Thyroid gland (tissue), 4 donors: ENCODE data around the gene CFB. TPM values are rescaled to one million over a fixed set of nuclear protein-coding genes. Genes with fewer than 3 reads are reported as not detected.
"Not testable (repeated sequence)": the region's sequence is repeated elsewhere in the genome, so short reads cannot be mapped to it uniquely, and the experiment has no call there.

Experiments used
- DNase-seq, 2 donors: peaks; one replicate each; pipeline ENCODE4 v3.0.0-alpha.2; 2019
- H3K27ac ChIP-seq, 3 donors: fragments of 200-600 bp; sonication (generic); 1 replicate in 2 of 3; 2 replicates in 1 of 3; pipeline ENCODE4 v1.5.1; 2016 to 2019; ENCODE audit warnings: mild to moderate bottlenecking in 1 of 3, moderate library complexity in 1 of 3
- H3K27me3 ChIP-seq: fragments of 200-600 bp; sonication (generic); one replicate; pipeline ENCODE4 v1.5.1; 2019
- H3K36me3 ChIP-seq, 2 donors: fragments of 200-600 bp; sonication (generic); one replicate each; pipeline ENCODE4 v1.5.1; 2016 to 2019
- H3K4me1 ChIP-seq, 2 donors: fragments of 200-600 bp; sonication (generic); one replicate each; pipeline ENCODE4 v1.5.1; 2017 to 2019
- H3K4me3 ChIP-seq, 3 donors: fragments of 200-600 bp; sonication (generic); replicated peaks in 1 of 3; 1 replicate in 2 of 3; 2 replicates in 1 of 3; pipeline ENCODE4 v1.5.1; 2016; ENCODE audit warnings: mild to moderate bottlenecking in 1 of 3
- H3K9me3 ChIP-seq: fragments of 200-600 bp; sonication (generic); one replicate; pipeline ENCODE4 v1.5.1; 2017
- POLR2A ChIP-seq, 2 donors: fragments of 450-650 bp; IDR thresholded peaks; one replicate each; pipeline ENCODE4 v1.6.1; 2017; ENCODE audit warnings: antibody characterized with exemption in 2 of 2, mild to moderate bottlenecking in 2 of 2, moderate library complexity in 1 of 2
- WGBS, 2 donors: methylation state at CpG; one replicate each; pipeline ENCODE4 v1.1.5; 2017; 5-methylcytosine and 5-hydroxymethylcytosine counted together
- intact Hi-C: fragments of 100-400 bp; cut with DNase I; formaldehyde crosslinking; loops from one replicate; pipeline ENCODE4 v1.15.1; 2023
- total RNA-seq, 4 donors: library from RNA; depleted of rRNA; stranded (reverse); fragments of >200 nt; gene quantifications; one replicate each; pipeline ENCODE4 v1.2.3, GENCODE V29; 2016
- TF ChIP-seq, protein P1 (sequence below), 6 experiments: fragments of 200-600 bp in 3 of 6; fragments of 450-650 bp in 3 of 6; sonication (generic) in 3 of 6; IDR thresholded peaks; one replicate each; pipeline ENCODE4 v1.5.1; 2016 to 2019; ENCODE audit warnings: antibody characterized with exemption in 6 of 6, mild to moderate bottlenecking in 2 of 6, inconsistent platforms in 1 of 6, moderate library complexity in 1 of 6

Gene CFB
- total RNA-seq, 4 donors from 2014 or later, result 10.5 to 36.7 (median 16.4) TPM

DNA sequence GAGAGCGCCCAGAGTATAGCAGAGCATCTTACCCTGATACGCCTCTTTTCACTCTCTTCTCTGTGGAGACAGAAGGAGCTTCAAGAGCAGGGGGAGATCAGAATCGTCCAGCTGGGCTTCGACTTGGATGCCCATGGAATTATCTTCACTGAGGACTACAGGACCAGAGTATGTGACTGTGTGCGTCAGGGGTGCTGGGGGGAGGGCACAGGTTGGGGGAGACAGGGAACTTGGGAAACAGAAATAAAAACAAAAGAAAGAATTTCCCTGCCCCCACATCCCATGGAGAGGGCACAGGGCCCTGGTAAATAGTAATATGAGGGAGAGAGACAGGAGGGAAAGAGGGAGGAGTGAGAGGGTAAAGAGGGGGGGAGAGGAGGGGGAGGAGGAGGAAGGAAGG lies 32.9 kb downstream of the CFB start:
- Histone ChIP-seq H3K36me3 (no peaks in the 10 kb centered on the region), H3K27ac (no peak overlapping the region), H3K4me3 (no peak overlapping the region), H3K9me3 (no peaks in the 10 kb centered on the region), H3K4me1 (no peaks in the 10 kb centered on the region), H3K27me3 (no peaks in the 10 kb centered on the region)
- DNase-seq, result no peak
- 92 to 93% methylated on average over 5 of the region's 5 CpGs for WGBS, 2 donors
- TF ChIP-seq POLR2A (IDR thresholded peaks at IDR 0.05), result no peak
- TF ChIP-seq, protein P1, sequence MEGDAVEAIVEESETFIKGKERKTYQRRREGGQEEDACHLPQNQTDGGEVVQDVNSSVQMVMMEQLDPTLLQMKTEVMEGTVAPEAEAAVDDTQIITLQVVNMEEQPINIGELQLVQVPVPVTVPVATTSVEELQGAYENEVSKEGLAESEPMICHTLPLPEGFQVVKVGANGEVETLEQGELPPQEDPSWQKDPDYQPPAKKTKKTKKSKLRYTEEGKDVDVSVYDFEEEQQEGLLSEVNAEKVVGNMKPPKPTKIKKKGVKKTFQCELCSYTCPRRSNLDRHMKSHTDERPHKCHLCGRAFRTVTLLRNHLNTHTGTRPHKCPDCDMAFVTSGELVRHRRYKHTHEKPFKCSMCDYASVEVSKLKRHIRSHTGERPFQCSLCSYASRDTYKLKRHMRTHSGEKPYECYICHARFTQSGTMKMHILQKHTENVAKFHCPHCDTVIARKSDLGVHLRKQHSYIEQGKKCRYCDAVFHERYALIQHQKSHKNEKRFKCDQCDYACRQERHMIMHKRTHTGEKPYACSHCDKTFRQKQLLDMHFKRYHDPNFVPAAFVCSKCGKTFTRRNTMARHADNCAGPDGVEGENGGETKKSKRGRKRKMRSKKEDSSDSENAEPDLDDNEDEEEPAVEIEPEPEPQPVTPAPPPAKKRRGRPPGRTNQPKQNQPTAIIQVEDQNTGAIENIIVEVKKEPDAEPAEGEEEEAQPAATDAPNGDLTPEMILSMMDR (IDR thresholded peaks at IDR 0.05), result no peak
- intact Hi-C loops, result no loop called here

DNA sequence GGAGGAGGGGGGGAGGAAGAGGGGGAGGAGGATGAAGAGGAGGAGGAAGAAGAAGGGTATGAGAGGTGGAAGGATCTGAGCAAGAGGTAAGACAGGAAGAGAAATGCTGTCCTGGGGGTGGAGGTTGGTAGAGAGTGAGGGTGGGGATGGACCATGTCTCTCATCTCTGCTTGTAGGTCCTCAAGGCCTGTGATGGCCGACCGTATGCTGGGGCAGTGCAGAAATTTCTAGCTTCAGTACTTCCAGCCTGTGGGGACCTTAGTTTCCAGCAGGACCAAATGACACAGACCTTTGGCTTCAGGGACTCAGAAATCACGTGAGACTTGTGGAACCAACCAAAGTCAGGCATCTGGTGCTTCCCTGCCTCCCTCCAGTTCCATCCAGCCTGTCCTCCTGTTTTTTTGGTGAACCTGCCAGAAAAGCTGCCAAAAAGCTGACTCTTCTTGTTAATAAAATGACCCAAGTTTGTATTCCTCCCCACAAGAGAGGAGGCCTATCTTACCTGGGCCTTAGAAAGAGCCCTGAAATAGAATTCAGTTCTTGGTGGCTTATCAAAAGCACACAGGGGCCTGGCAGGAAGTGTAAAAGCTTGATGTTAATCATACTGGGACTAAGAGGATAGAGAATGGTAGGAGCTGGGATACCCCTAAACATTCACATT lies 33.5 kb downstream of the CFB start:
- H3K9me3 ChIP-seq, result no peaks in the 10 kb centered on the region
- H3K4me1 ChIP-seq, result no peaks in the 10 kb centered on the region
- H3K4me3 ChIP-seq, result no peak overlapping the region
- no peak overlapping the region for H3K27ac ChIP-seq
- no peak for TF ChIP-seq POLR2A (IDR thresholded peaks at IDR 0.05)
- TF ChIP-seq, protein P1 (IDR thresholded peaks at IDR 0.05), result no peak
- 84 to 96% methylated on average over 3 of the region's 3 CpGs for WGBS, 2 donors
- no peaks in the 10 kb centered on the region for H3K36me3 ChIP-seq
- no peak for DNase-seq
- intact Hi-C loops, result no loop called here
- H3K27me3 ChIP-seq, result no peaks in the 10 kb centered on the region

DNA sequence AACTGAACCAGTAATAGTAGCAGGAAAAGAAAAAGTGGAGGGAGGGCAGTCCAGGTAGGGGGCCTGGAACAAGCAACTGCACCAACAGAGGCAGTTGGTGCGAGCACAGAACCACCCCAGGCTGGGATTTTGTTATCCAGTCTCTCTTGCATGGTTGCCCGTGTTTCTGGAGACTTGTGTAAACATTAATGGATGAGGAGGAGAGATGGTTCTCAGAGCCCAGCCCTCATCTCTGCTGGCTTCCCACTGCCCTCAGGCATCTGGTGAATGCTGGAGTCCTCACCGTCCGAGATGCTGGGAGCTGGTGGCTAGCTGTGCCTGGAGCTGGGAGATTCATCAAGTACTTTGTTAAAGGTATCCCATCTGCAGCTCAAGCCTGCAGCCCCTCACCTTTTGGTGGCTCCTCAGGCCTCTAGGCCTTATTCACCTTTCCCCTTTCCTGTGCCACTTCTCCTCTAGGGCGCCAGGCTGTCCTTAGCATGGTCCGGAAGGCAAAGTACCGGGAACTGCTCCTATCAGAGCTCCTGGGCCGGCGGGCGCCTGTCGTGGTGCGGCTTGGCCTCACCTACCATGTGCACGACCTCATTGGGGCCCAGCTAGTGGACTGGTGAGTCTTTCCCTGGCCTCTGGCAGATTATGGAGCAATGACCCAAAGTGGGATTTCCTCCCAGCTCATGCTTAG lies 34.4 kb downstream of the CFB start:
- H3K4me3 ChIP-seq, H3K36me3 ChIP-seq, intact Hi-C loops, H3K9me3 ChIP-seq, H3K27me3 ChIP-seq, H3K4me1 ChIP-seq, DNase-seq: not testable (repeated sequence)
- H3K27ac ChIP-seq, result peak overlapping the region in 1 of 3 donors; percentile 17
- WGBS, 2 donors, result 90 to 92% methylated on average over 9 to 13 of the region's 13 CpGs

DNA sequence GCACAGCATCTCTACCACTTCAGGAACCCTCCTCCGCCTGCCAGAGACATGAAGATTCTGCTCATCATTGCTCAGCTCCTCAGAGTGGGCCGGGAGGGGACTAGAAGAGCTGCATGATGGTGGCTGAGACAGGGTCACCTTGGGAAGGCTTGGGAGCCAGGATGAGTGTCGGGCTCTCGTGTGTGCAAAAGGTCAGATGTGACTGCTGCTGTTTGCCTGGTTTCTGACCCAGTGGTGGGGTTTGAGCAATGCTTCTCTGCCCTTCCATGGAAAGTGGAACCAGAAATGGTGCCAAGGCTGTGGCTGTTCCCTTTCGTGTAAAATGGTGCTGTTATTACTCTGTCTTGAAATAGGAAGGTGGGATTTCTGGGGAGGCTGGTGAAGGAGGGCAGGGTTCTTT lies 35.1 kb downstream of the CFB start:
- WGBS, 2 donors, result no CpG with 5 or more reads among the region's 5 CpGs
- intact Hi-C loops, DNase-seq: not testable (repeated sequence)

GRCh38 chr6:31981744-31982143 lies 35.8 kb downstream of the CFB start, which contains the start of gene C4A:
Gene C4A (plus strand): TSS chr6:31982057. CDS start chr6:31982108, 51 bp downstream.
- H3K27me3 ChIP-seq, H3K9me3 ChIP-seq, H3K27ac ChIP-seq, H3K4me3 ChIP-seq, H3K4me1 ChIP-seq, intact Hi-C loops, DNase-seq, H3K36me3 ChIP-seq: not testable (repeated sequence)
- WGBS, 2 donors, result no CpG with 5 or more reads among the region's 7 CpGs

More for the DNA sequence above, 35.1 kb downstream of the CFB start:
- H3K4me1 ChIP-seq, H3K4me3 ChIP-seq, H3K9me3 ChIP-seq, H3K27ac ChIP-seq, H3K36me3 ChIP-seq, H3K27me3 ChIP-seq: not testable (repeated sequence)

- H3K27ac ChIP-seq, intact Hi-C loops, H3K36me3 ChIP-seq, H3K4me1 ChIP-seq, H3K27me3 ChIP-seq, H3K4me3 ChIP-seq, H3K9me3 ChIP-seq, DNase-seq: not testable (repeated sequence)
- no CpG with 5 or more reads among the region's 10 CpGs for WGBS, 2 donors
These were observed 43.5 kb downstream of the CFB start for GRCh38 chr6:31989363-31989762.

GRCh38 chr6:31994421-31994820 lies 48.5 kb downstream of the CFB start:
- H3K4me1 ChIP-seq, H3K9me3 ChIP-seq, H3K27ac ChIP-seq, H3K36me3 ChIP-seq, H3K4me3 ChIP-seq, intact Hi-C loops, H3K27me3 ChIP-seq, DNase-seq: not testable (repeated sequence)
- 96% methylated on average over 8 of the region's 14 CpGs; no CpG with 5 or more reads in 1 of the 2 donors for WGBS, 2 donors

- H3K36me3 ChIP-seq, intact Hi-C loops, H3K9me3 ChIP-seq, H3K4me3 ChIP-seq, H3K4me1 ChIP-seq, DNase-seq, H3K27ac ChIP-seq, H3K27me3 ChIP-seq: not testable (repeated sequence)
- 90% methylated on average over 6 of the region's 6 CpGs; no CpG with 5 or more reads in 1 of the 2 donors for WGBS, 2 donors
These were observed 50.5 kb downstream of the CFB start for GRCh38 chr6:31996385-31996784.
